GM15510 (cell line): Measurements from ENCODE around the gene WDR90.

Experiments
- POLR2A ChIP-seq: IDR thresholded peaks from 3 replicates; pipeline ENCODE4 v1.6.1; 2011; ENCODE audit warnings: borderline replicate concordance; ENCODE audit not compliant: insufficient read length; ENCODE audit errors: extremely low read depth

WDR90 gene

GRCh38 chr16:644556-644955 is 4.6 kb upstream of the WDR90 start:
- no peak for TF ChIP-seq POLR2A

GRCh38 chr16:645852-646678 is 3.1 kb upstream of the WDR90 start:
- no peak for TF ChIP-seq POLR2A

- TF ChIP-seq POLR2A: no peak
Observed at GRCh38 chr16:646679-647172, 2.4 kb upstream of the WDR90 start.

- peak; percentile 13 for TF ChIP-seq POLR2A
Observed at GRCh38 chr16:647173-647902, 1.8 kb upstream of the WDR90 start.

GRCh38 chr16:648071-648780 is 939 bp upstream of the WDR90 start:
- TF ChIP-seq POLR2A: peak; percentile 13

GRCh38 chr16:649631-650030 is 466 bp downstream of the WDR90 start:
- no peak for TF ChIP-seq POLR2A

- no peak for TF ChIP-seq POLR2A
Observed at GRCh38 chr16:651844-652243, 2.7 kb downstream of the WDR90 start.

GRCh38 chr16:652454-653305 is 3.5 kb downstream of the WDR90 start:
- TF ChIP-seq POLR2A: no peak

- no peak for TF ChIP-seq POLR2A
Observed at GRCh38 chr16:654034-654433, 4.9 kb downstream of the WDR90 start.

- no peak for TF ChIP-seq POLR2A
Observed at GRCh38 chr16:657487-657886, 8.3 kb downstream of the WDR90 start.

GRCh38 chr16:658679-659571 is 9.8 kb downstream of the WDR90 start:
- no peak for TF ChIP-seq POLR2A

GRCh38 chr16:659618-660017 is 10.5 kb downstream of the WDR90 start:
- TF ChIP-seq POLR2A: no peak

GRCh38 chr16:660132-660458 is 10.9 kb downstream of the WDR90 start:
- no peak for TF ChIP-seq POLR2A

- TF ChIP-seq POLR2A: peak; percentile 30
Observed at GRCh38 chr16:660459-661183, 11.5 kb downstream of the WDR90 start.
